Measurements from ENCODE around the gene PCDH18.
A peak's percentile ranks its signal among the peaks of the same experiment; 100 is the strongest.

GRCh38 chr4:137531168-137531985 lies 917 bp downstream of the PCDH18 start:
- no peak for TF ChIP-seq POLR2A (IDR thresholded peaks at IDR 0.05)
- TF ChIP-seq, protein P1, sequence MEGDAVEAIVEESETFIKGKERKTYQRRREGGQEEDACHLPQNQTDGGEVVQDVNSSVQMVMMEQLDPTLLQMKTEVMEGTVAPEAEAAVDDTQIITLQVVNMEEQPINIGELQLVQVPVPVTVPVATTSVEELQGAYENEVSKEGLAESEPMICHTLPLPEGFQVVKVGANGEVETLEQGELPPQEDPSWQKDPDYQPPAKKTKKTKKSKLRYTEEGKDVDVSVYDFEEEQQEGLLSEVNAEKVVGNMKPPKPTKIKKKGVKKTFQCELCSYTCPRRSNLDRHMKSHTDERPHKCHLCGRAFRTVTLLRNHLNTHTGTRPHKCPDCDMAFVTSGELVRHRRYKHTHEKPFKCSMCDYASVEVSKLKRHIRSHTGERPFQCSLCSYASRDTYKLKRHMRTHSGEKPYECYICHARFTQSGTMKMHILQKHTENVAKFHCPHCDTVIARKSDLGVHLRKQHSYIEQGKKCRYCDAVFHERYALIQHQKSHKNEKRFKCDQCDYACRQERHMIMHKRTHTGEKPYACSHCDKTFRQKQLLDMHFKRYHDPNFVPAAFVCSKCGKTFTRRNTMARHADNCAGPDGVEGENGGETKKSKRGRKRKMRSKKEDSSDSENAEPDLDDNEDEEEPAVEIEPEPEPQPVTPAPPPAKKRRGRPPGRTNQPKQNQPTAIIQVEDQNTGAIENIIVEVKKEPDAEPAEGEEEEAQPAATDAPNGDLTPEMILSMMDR (IDR thresholded peaks at IDR 0.05): peak in 2 of 4 experiments; percentile 22 to 56

Measured in sigmoid colon (tissue), 3 donors.